HG03139 (cell line): ENCODE measurements around the gene CLDN34.
A peak's percentile ranks its signal among the peaks of the same experiment; 100 is the strongest.

Source experiments
- ATAC-seq: cut with Tn5 transposase; IDR thresholded peaks from one replicate; pipeline ENCODE4 v1.9.1; 2021; ENCODE audit not compliant: unreplicated experiment

CLDN34 gene

DNA sequence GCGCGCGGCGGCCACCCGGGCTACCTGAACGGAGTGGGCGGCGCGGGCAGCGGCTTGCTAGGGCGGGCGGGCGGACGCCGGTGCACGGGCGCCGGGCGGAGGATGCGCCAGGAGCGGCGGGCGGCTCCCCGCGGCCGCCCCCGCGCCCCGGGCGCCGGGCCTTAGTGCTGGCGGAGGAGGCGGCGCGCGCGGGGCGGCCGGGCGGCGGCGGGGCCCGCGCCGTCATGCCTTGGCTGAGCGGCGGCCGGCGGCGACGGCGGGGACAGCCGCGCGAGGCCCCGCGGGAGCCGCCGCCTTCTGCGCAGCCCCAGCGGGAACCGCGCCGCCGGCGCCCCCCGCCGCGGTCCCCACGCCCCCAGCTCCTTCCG lies 48.2 kb downstream of the CLDN34 start:
- ATAC-seq = peak; percentile 24

- peak; percentile 29 for ATAC-seq
Measured at GRCh38 chrX:10015723-10016518, 48.8 kb downstream of the CLDN34 start.

DNA sequence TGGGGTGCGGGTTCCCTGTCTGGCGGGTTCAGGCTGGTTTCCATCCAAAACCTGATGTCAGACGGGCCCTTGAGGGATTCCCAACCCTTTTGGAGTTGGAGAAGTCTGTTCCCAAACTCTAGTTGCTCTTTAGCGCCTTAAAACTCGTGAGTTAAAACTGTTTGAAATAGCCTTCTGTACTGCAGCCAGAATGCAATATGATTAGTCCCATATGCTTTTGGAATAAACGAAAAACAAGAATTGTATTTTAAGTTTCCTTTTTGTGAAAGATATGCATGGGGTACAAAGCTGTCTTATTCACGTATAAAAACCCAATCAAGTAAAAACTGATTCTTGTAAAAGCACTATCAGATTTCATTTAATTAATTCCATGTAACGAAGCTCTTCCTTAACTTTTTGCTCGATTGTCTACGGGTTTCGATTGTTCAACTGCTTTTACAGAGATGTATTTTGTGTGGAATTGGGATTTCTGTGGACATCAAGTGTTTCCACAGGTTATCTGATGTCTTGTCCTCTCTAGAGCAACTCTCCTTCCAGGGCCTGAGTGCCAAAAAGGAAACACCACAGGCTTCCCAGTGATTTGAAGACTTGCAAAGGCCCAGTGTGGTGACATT lies 49.5 kb downstream of the CLDN34 start:
- ATAC-seq = no peak

DNA sequence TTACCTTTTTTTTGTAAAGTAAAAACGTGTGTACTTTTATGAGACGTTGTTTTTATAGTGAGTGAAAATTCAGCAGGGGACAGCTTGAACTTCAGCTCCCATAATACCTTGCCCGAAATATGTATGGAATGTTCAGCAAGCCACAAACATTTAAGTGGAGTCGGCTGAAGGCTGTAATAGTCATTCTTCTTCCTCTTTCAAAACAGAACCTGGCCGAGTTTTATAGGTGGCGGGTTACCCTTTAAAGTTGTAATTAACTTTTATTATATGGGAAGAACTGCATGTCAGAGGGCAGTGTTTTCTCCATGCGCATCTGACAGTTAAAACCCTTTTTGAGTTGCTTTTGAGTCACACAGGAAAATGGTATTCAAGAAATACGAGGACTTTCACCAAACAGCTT lies 50.7 kb downstream of the CLDN34 start:
- ATAC-seq = no peak
